Smooth muscle cell (in vitro differentiated cells): Measurements from ENCODE around the gene NEK8. TPM values are rescaled to one million over a fixed set of nuclear protein-coding genes. Genes with fewer than 3 reads are reported as not detected.

ENCODE experiments used
- DNase-seq: peaks from one replicate; lab custom pipeline; 2025; ENCODE audit not compliant: unreplicated experiment; lab: John Stamatoyannopoulos, UW
- H2AFZ ChIP-seq: fragments of 200-600 bp; sonication (generic); 2 replicates; pipeline ENCODE4 v1.6.0; 2016; ENCODE audit warnings: antibody characterized with exemption, low read depth, mild to moderate bottlenecking
- H3F3A ChIP-seq: fragments of 200-600 bp; sonication (generic); 2 replicates; pipeline ENCODE4 v1.6.0; 2017; ENCODE audit warnings: antibody characterized with exemption, low read depth
- H3K27ac ChIP-seq: fragments of 200-600 bp; sonication (generic); 2 replicates; pipeline ENCODE4 v1.5.1; 2016; ENCODE audit warnings: low read depth, mild to moderate bottlenecking
- H3K27me3 ChIP-seq: fragments of 200-600 bp; sonication (generic); 2 replicates; pipeline ENCODE4 v1.6.1; 2016; ENCODE audit warnings: low read depth, mild to moderate bottlenecking
- H3K36me3 ChIP-seq: fragments of 200-600 bp; sonication (generic); 2 replicates; pipeline ENCODE4 v1.5.1; 2016; ENCODE audit warnings: low read depth
- H3K4me1 ChIP-seq: fragments of 200-600 bp; sonication (generic); 2 replicates; pipeline ENCODE4 v1.5.1; 2016; ENCODE audit warnings: low read depth
- H3K4me2 ChIP-seq: fragments of 200-600 bp; sonication (generic); 2 replicates; pipeline ENCODE4 v1.6.0; 2016; ENCODE audit warnings: mild to moderate bottlenecking
- H3K4me3 ChIP-seq: fragments of 200-600 bp; sonication (generic); 2 replicates; pipeline ENCODE4 v1.5.1; 2016; ENCODE audit warnings: mild to moderate bottlenecking
- H3K79me2 ChIP-seq: fragments of 200-600 bp; sonication (generic); 2 replicates; pipeline ENCODE4 v1.6.0; 2016; ENCODE audit warnings: low read depth, mild to moderate bottlenecking
- H3K9ac ChIP-seq: fragments of 200-600 bp; sonication (generic); 2 replicates; pipeline ENCODE4 v1.6.0; 2016; ENCODE audit warnings: low read depth
- H3K9me3 ChIP-seq: fragments of 200-600 bp; sonication (generic); replicated peaks from 2 replicates; pipeline ENCODE4 v1.5.1; 2016; ENCODE audit warnings: low read depth
- H4K20me1 ChIP-seq: fragments of 200-600 bp; sonication (generic); 2 replicates; pipeline ENCODE4 v1.6.0; 2016; ENCODE audit warnings: low read depth
- CTCF ChIP-seq: fragments of 200-600 bp; sonication (generic); IDR thresholded peaks from 2 replicates; pipeline ENCODE4 v1.5.1; 2017; ENCODE audit warnings: borderline replicate concordance, mild to moderate bottlenecking, antibody characterized with exemption; ENCODE audit not compliant: insufficient read depth, poor library complexity, severe bottlenecking
- WGBS: methylation state at CpG from one replicate; pipeline ENCODE4 v1.1.7; 2016; ENCODE audit warnings: low lambda C conversion rate; 5-methylcytosine and 5-hydroxymethylcytosine counted together
- polyA plus RNA-seq: library from polyadenylated mRNA; unstranded; fragments of >200 nt; fragmentation: Nextera tagmentation; extraction: Ambion mirVana; gene quantifications from 2 replicates; pipeline ENCODE4 v1.2.1, GENCODE V29; 2016
- total RNA-seq: library from RNA; depleted of rRNA; stranded (reverse); fragments of >200 nt; gene quantifications from 2 replicates; pipeline ENCODE4 v1.2.3, GENCODE V29; 2014

The NEK8 gene
- total and polyA plus RNA-seq, 2 experiments from 2014 or later, result 2.8 to 4.6 TPM

GRCh38 chr17:28746611-28747050 lies 18.0 kb downstream of the NEK8 start:
- Histone ChIP-seq H3K4me2 (peak overlapping the region; percentile 89), H3K27me3 (no peaks in the 10 kb centered on the region), H3K9ac (peak overlapping the region; percentile 96), H2AFZ (no peak overlapping the region), H3K79me2 (peaks cover 38% of the 10 kb centered on the region), H3K4me3 (peak overlapping the region; percentile 73), H3K36me3 (no peaks in the 10 kb centered on the region), H3K4me1 (peaks cover 16% of the 10 kb centered on the region), H3K27ac (peak overlapping the region; percentile 94), H3K9me3 (no peaks in the 10 kb centered on the region), H3F3A (peaks cover 43% of the 10 kb centered on the region), H4K20me1 (peaks cover 73% of the 10 kb centered on the region)
- TF ChIP-seq CTCF, result no peak
- WGBS, result 57% methylated on average over 5 of the region's 5 CpGs
- DNase-seq, result no peak

GRCh38 chr17:28747051-28747691 lies 18.6 kb downstream of the NEK8 start:
- WGBS, result 80% methylated on average over 7 of the region's 7 CpGs
- peak overlapping the region; percentile 94 for H3K27ac ChIP-seq
- H3K9ac ChIP-seq, result no peak overlapping the region
- H3K79me2 ChIP-seq, result peaks cover 38% of the 10 kb centered on the region
- peaks cover 45% of the 10 kb centered on the region for H3F3A ChIP-seq
- no peaks in the 10 kb centered on the region for H3K36me3 ChIP-seq
- no peaks in the 10 kb centered on the region for H3K9me3 ChIP-seq
- H3K27me3 ChIP-seq, result no peaks in the 10 kb centered on the region
- no peak for TF ChIP-seq CTCF
- peaks cover 16% of the 10 kb centered on the region for H3K4me1 ChIP-seq
- no peak for DNase-seq
- H3K4me2 ChIP-seq, result peak overlapping the region; percentile 89
- peaks cover 78% of the 10 kb centered on the region for H4K20me1 ChIP-seq
- H3K4me3 ChIP-seq, result peak overlapping the region; percentile 73
- no peak overlapping the region for H2AFZ ChIP-seq

GRCh38 chr17:28747801-28748750 lies 19.5 kb downstream of the NEK8 start:
- H3K4me3 ChIP-seq, result no peak overlapping the region
- no peak overlapping the region for H3K4me2 ChIP-seq
- DNase-seq, result no peak
- no peaks in the 10 kb centered on the region for H3K36me3 ChIP-seq
- WGBS, result 96% methylated on average over 18 of the region's 18 CpGs
- no peak for TF ChIP-seq CTCF
- H3K27ac ChIP-seq, result peak overlapping the region; percentile 94
- H3F3A ChIP-seq, result peaks cover 45% of the 10 kb centered on the region
- H3K9ac ChIP-seq, result no peak overlapping the region
- H3K79me2 ChIP-seq, result peaks cover 38% of the 10 kb centered on the region
- no peaks in the 10 kb centered on the region for H3K9me3 ChIP-seq
- H2AFZ ChIP-seq, result no peak overlapping the region
- H3K4me1 ChIP-seq, result peaks cover 12% of the 10 kb centered on the region
- H4K20me1 ChIP-seq, result peaks cover 82% of the 10 kb centered on the region
- H3K27me3 ChIP-seq, result no peaks in the 10 kb centered on the region
